WTC11 (cell line): ENCODE measurements around the gene LIPI. TPM values are rescaled to one million over a fixed set of nuclear protein-coding genes. Genes with fewer than 3 reads are reported as not detected.

Experiments used
- ATAC-seq: fragments of 200-7000 bp; cut with Tn5 transposase; 2 replicates; pipeline ENCODE4 v1.10.0; 2021; ENCODE audit warnings: mild to moderate bottlenecking, moderate library complexity
- CTCF ChIA-PET: fragments of 300-600 bp; sonication (Branson Sonifier 250); formaldehyde crosslinking; loops from one replicate; lab custom pipeline; 2021; ENCODE audit warnings: antibody characterized with exemption; lab: Charles Lee
- POLR2A ChIA-PET: fragments of 350-600 bp; sonication (Branson Sonifier 250); formaldehyde crosslinking; loops from one replicate; lab custom pipeline; 2021; ENCODE audit warnings: antibody characterized with exemption; lab: Charles Lee
- DNase-seq: peaks from one replicate; pipeline ENCODE4 v3.0.0; 2021; ENCODE audit warnings: low spot score
- H3K27ac Mint-ChIP-seq: 2 replicates; pipeline ENCODE4 v1.8.0; 2021; ENCODE audit warnings: mixed read lengths
- H3K27me3 Mint-ChIP-seq: 2 replicates; pipeline ENCODE4 v1.8.0; 2021; ENCODE audit warnings: low read depth, mild to moderate bottlenecking, moderate library complexity, mixed read lengths
- H3K36me3 Mint-ChIP-seq: 2 replicates; pipeline ENCODE4 v1.8.0; 2021; ENCODE audit warnings: mixed read lengths
- H3K4me1 Mint-ChIP-seq: 2 replicates; pipeline ENCODE4 v1.8.0; 2022; ENCODE audit warnings: mixed read lengths
- H3K4me3 Mint-ChIP-seq: 2 replicates; pipeline ENCODE4 v1.8.0; 2021; ENCODE audit warnings: mild to moderate bottlenecking, moderate library complexity, mixed read lengths
- H3K9me3 Mint-ChIP-seq: 2 replicates; pipeline ENCODE4 v1.8.0; 2021; ENCODE audit warnings: mixed read lengths
- CTCF ChIP-seq: fragments of 200-600 bp; IDR thresholded peaks from 2 replicates; pipeline ENCODE4 v1.8.0; 2022; ENCODE audit warnings: antibody characterized with exemption
- ETV6 ChIP-seq: sonication (generic); formaldehyde crosslinking; IDR thresholded peaks from 2 replicates; pipeline ENCODE4 v1.8.1; 2022; ENCODE audit warnings: mild to moderate bottlenecking, missing genetic modification reagents
- NR1H2 ChIP-seq: sonication (generic); formaldehyde crosslinking; IDR thresholded peaks from 2 replicates; pipeline ENCODE4 v1.9.0; 2021; ENCODE audit warnings: mild to moderate bottlenecking, moderate library complexity, missing genetic modification reagents
- SMAD4 ChIP-seq: sonication (generic); formaldehyde crosslinking; IDR thresholded peaks from 2 replicates; pipeline ENCODE4 v1.8.0; 2022; ENCODE audit warnings: mild to moderate bottlenecking, missing genetic modification reagents
- ZNF232 ChIP-seq: sonication (generic); formaldehyde crosslinking; IDR thresholded peaks from 2 replicates; pipeline ENCODE4 v1.8.0; 2022; ENCODE audit warnings: mild to moderate bottlenecking, missing genetic modification reagents
- ZNF317 ChIP-seq: sonication (generic); formaldehyde crosslinking; IDR thresholded peaks from 2 replicates; pipeline ENCODE4 v1.8.1; 2023; ENCODE audit warnings: low read depth, mild to moderate bottlenecking, moderate library complexity, missing genetic modification reagents, borderline replicate concordance
- total RNA-seq: library from RNA; stranded (reverse); gene quantifications from 3 replicates; pipeline ENCODE4 v1.2.3, GENCODE V29; 2021
- TF ChIP-seq, protein P1 (sequence below): sonication (generic); formaldehyde crosslinking; IDR thresholded peaks from 2 replicates; pipeline ENCODE4 v1.8.1; 2023; ENCODE audit warnings: mild to moderate bottlenecking, missing genetic modification reagents, borderline replicate concordance
- TF ChIP-seq, protein P2 (sequence below): sonication (generic); formaldehyde crosslinking; IDR thresholded peaks from 2 replicates; pipeline ENCODE4 v1.8.1; 2022; ENCODE audit warnings: missing genetic modification reagents, borderline replicate concordance
- TF ChIP-seq, protein P3 (sequence below): sonication (generic); formaldehyde crosslinking; conservative IDR thresholded peaks from 2 replicates; pipeline ENCODE4 v1.8.1; 2023; ENCODE audit warnings: mild to moderate bottlenecking, low read depth, missing genetic modification reagents, moderate library complexity

LIPI gene
- total RNA-seq, 1 experiment from 2014 or later: not detected

- TF ChIP-seq CTCF (peak; percentile 31; the same call in 1 of the 2 replicates), ETV6 (CRISPR knock-in tag) (no peak)
- TF ChIP-seq, all 79 proteins: peak for 1
- Mint-ChIP-seq H3K27ac (no peak overlapping the region), H3K27me3 (no peaks in the 10 kb centered on the region), H3K36me3 (no peaks in the 10 kb centered on the region), H3K9me3 (no peaks in the 10 kb centered on the region), H3K4me1 (peaks cover 4% of the 10 kb centered on the region; the same call in 1 of the 2 replicates), H3K4me3 (no peak overlapping the region)
- ChIA-PET CTCF (no interaction called here), POLR2A (no interaction called here)
- ATAC-seq (peak; percentile 81), DNase-seq (no peak)
These were observed 49.0 kb upstream of the LIPI start for GRCh38 chr21:14259747-14260146.

DNA sequence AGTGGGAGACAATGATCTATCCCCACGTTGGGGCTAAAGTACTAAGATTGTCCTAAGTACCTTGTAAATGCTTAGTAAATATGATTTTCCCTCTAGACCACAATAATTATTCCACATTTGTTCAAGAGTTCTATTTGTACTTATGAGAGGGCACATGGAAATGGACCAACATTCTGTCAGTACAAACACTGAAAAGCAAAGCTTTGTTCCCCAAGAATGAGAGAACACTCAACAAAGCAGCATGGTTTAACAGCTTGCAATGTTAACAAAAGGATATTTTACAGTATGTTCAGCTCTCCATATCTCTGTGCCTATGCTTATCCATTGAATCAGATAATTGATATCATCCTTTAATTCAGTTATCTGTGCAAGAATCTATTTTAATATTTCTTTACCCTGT, 40.6 kb upstream of the LIPI start:
- ChIA-PET CTCF (no interaction called here), POLR2A (no interaction called here)
- Mint-ChIP-seq H3K9me3 (peaks cover 33% of the 10 kb centered on the region), H3K36me3 (peaks cover 9% of the 10 kb centered on the region), H3K27ac (no peak overlapping the region), H3K4me3 (no peak overlapping the region), H3K4me1 (peaks cover 3% of the 10 kb centered on the region; the same call in 1 of the 2 replicates), H3K27me3 (no peaks in the 10 kb centered on the region)
- TF ChIP-seq NR1H2 (CRISPR knock-in tag) (no peak), SMAD4 (CRISPR knock-in tag) (no peak)
- DNase-seq (no peak), ATAC-seq (no peak)

- POLR2A ChIA-PET: no interaction called here
- ATAC-seq: no peak
- H3K4me1 Mint-ChIP-seq: peaks cover 9% of the 10 kb centered on the region
- CTCF ChIA-PET: interaction anchor here (1.0 kb wide), 1 partner anchor 126 kb away, joined by 3 read pairs; no protein-coding TSS in a partner anchor
- peaks cover 34% of the 10 kb centered on the region for H3K9me3 Mint-ChIP-seq
- no peak overlapping the region for H3K27ac Mint-ChIP-seq
- TF ChIP-seq ZNF232 (CRISPR knock-in tag) (no peak), ZNF317 (CRISPR knock-in tag) (no peak)
- TF ChIP-seq, protein P1, sequence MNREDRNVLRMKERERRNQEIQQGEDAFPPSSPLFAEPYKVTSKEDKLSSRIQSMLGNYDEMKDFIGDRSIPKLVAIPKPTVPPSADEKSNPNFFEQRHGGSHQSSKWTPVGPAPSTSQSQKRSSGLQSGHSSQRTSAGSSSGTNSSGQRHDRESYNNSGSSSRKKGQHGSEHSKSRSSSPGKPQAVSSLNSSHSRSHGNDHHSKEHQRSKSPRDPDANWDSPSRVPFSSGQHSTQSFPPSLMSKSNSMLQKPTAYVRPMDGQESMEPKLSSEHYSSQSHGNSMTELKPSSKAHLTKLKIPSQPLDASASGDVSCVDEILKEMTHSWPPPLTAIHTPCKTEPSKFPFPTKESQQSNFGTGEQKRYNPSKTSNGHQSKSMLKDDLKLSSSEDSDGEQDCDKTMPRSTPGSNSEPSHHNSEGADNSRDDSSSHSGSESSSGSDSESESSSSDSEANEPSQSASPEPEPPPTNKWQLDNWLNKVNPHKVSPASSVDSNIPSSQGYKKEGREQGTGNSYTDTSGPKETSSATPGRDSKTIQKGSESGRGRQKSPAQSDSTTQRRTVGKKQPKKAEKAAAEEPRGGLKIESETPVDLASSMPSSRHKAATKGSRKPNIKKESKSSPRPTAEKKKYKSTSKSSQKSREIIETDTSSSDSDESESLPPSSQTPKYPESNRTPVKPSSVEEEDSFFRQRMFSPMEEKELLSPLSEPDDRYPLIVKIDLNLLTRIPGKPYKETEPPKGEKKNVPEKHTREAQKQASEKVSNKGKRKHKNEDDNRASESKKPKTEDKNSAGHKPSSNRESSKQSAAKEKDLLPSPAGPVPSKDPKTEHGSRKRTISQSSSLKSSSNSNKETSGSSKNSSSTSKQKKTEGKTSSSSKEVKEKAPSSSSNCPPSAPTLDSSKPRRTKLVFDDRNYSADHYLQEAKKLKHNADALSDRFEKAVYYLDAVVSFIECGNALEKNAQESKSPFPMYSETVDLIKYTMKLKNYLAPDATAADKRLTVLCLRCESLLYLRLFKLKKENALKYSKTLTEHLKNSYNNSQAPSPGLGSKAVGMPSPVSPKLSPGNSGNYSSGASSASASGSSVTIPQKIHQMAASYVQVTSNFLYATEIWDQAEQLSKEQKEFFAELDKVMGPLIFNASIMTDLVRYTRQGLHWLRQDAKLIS: no peak
- TF ChIP-seq, protein P2, sequence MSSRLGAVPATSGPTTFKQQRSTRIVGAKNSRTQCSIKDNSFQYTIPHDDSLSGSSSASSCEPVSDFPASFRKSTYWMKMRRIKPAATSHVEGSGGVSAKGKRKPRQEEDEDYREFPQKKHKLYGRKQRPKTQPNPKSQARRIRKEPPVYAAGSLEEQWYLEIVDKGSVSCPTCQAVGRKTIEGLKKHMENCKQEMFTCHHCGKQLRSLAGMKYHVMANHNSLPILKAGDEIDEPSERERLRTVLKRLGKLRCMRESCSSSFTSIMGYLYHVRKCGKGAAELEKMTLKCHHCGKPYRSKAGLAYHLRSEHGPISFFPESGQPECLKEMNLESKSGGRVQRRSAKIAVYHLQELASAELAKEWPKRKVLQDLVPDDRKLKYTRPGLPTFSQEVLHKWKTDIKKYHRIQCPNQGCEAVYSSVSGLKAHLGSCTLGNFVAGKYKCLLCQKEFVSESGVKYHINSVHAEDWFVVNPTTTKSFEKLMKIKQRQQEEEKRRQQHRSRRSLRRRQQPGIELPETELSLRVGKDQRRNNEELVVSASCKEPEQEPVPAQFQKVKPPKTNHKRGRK (CRISPR knock-in tag): no peak
- TF ChIP-seq, protein P3, sequence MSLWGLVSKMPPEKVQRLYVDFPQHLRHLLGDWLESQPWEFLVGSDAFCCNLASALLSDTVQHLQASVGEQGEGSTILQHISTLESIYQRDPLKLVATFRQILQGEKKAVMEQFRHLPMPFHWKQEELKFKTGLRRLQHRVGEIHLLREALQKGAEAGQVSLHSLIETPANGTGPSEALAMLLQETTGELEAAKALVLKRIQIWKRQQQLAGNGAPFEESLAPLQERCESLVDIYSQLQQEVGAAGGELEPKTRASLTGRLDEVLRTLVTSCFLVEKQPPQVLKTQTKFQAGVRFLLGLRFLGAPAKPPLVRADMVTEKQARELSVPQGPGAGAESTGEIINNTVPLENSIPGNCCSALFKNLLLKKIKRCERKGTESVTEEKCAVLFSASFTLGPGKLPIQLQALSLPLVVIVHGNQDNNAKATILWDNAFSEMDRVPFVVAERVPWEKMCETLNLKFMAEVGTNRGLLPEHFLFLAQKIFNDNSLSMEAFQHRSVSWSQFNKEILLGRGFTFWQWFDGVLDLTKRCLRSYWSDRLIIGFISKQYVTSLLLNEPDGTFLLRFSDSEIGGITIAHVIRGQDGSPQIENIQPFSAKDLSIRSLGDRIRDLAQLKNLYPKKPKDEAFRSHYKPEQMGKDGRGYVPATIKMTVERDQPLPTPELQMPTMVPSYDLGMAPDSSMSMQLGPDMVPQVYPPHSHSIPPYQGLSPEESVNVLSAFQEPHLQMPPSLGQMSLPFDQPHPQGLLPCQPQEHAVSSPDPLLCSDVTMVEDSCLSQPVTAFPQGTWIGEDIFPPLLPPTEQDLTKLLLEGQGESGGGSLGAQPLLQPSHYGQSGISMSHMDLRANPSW (CRISPR knock-in tag): no peak
- no peaks in the 10 kb centered on the region for H3K27me3 Mint-ChIP-seq
- peaks cover 9% of the 10 kb centered on the region for H3K36me3 Mint-ChIP-seq
- no peak for DNase-seq
- H3K4me3 Mint-ChIP-seq: no peak overlapping the region
These were observed 35.0 kb upstream of the LIPI start for GRCh38 chr21:14245711-14246110.
